Vagina (tissue), 2 donors: Measurements from ENCODE around the gene ARPC5.

Experiments used
- POLR2A ChIP-seq, 2 donors: fragments of 450-650 bp; IDR thresholded peaks; one replicate each; pipeline ENCODE4 v1.6.1; 2017; ENCODE audit warnings: antibody characterized with exemption in 2 of 2, mild to moderate bottlenecking in 2 of 2, moderate library complexity in 2 of 2
- POLR2AphosphoS5 ChIP-seq, 2 donors: sonication (generic); formaldehyde crosslinking; IDR thresholded peaks; one replicate each; pipeline ENCODE4 v1.9.0; 2017; ENCODE audit warnings: antibody characterized with exemption in 2 of 2, mild to moderate bottlenecking in 2 of 2, low read depth in 1 of 2; ENCODE audit not compliant: insufficient read depth in 1 of 2
- TF ChIP-seq, protein P1 (sequence below), 3 experiments: fragments of 450-650 bp in 2 of 3; fragments of 200-600 bp in 1 of 3; sonication (generic) in 1 of 3; IDR thresholded peaks; one replicate each; pipeline ENCODE4 v1.5.1; 2017 to 2019; ENCODE audit warnings: antibody characterized with exemption in 3 of 3, mild to moderate bottlenecking in 2 of 3, moderate library complexity in 2 of 3

GRCh38 chr1:183572721-183573120 lies 62.9 kb downstream of the ARPC5 start:
- TF ChIP-seq POLR2A (IDR thresholded peaks at IDR 0.05) = no peak
- TF ChIP-seq, protein P1, sequence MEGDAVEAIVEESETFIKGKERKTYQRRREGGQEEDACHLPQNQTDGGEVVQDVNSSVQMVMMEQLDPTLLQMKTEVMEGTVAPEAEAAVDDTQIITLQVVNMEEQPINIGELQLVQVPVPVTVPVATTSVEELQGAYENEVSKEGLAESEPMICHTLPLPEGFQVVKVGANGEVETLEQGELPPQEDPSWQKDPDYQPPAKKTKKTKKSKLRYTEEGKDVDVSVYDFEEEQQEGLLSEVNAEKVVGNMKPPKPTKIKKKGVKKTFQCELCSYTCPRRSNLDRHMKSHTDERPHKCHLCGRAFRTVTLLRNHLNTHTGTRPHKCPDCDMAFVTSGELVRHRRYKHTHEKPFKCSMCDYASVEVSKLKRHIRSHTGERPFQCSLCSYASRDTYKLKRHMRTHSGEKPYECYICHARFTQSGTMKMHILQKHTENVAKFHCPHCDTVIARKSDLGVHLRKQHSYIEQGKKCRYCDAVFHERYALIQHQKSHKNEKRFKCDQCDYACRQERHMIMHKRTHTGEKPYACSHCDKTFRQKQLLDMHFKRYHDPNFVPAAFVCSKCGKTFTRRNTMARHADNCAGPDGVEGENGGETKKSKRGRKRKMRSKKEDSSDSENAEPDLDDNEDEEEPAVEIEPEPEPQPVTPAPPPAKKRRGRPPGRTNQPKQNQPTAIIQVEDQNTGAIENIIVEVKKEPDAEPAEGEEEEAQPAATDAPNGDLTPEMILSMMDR (IDR thresholded peaks at IDR 0.05) = no peak
- no peak for TF ChIP-seq POLR2AphosphoS5 (IDR thresholded peaks at IDR 0.05; ENCODE audit: insufficient read depth in 1 of 2, low read depth in 1 of 2)
